ENCODE results near the gene UTF1. TPM values are rescaled to one million over a fixed set of nuclear protein-coding genes. Genes with fewer than 3 reads are reported as not detected.
"Not testable (repeated sequence)": the region's sequence is repeated elsewhere in the genome, so short reads cannot be mapped to it uniquely, and the experiment has no call there.

The UTF1 gene
- total RNA-seq, 1 donor from 2014 or later, result not detected

DNA sequence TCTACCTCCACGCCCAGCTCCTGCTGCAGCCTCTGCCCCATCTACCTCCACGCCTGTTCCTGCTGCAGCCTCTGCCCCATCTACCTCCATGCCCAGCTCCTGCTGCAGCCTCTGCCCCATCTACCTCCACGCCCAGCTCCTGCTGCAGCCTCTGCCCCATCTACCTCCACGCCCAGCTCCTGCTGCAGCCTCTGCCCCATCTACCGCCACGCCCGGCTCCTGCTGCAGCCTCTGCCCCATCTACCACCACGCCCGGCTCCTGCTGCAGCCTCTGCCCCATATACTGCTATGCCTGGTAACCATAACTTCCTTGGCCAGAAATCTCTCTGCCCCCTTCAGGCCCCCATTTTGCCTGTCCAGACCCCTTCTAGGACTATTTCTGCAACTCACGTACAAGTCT, 35.0 kb downstream of the UTF1 start:
- DNase-seq, result not testable (repeated sequence)

DNA sequence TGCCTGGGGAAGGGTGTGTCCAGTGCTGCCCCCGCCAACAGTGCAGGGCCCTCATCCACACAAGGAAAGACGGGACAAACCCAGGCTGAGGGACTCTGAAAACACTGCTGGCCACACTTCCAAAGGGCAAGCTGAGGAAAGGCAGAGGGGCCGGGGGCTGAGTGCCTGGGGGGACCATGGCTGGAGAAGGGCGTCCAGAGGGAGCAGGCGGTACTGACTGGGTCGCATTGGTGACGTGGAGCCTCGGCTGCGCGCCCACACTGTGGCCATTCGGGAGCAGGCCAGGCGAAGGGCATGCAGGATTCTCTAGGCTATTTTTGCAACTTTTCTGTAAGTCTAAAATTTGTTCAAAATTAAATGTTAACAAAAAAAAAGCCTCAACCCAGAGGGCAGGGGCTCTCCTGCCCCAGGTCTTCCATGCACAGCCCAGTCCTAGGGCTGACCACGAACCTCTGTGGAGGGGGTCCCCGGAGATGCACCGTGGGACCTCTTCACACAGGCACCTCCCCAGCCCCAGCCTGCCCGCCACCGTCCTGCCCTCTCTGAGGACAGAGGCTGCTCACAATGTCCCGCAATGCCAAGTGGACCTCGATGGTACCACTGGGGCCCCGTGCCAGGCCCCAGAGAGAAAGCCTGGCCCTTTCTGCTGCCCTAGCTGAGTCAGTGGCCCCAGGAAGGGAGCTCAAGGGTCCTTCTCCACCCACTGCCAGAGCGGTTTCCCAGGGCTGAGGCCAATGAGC, 36.2 kb downstream of the UTF1 start:
- DNase-seq, result no peak

DNA sequence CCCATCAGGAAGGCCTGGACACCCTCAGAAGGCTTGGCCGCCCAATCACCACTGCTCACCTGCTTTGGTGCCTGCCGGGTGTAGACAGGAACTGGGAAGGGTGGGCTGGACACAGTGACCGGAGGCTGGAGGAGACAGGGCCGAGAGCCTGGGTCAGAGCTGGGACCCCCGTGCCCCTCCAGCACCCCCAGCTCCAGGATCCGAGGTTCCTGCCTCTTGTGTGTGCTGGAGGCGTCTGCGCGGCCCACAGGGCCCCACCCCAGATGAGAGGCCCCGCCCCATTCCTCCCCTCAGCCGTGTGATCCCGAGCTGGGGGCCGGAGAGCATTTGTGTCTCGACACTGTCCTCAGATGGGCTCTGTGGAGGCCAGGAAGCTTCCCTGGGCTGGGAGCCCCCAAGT, 37.3 kb downstream of the UTF1 start:
- DNase-seq, result no peak

DNA sequence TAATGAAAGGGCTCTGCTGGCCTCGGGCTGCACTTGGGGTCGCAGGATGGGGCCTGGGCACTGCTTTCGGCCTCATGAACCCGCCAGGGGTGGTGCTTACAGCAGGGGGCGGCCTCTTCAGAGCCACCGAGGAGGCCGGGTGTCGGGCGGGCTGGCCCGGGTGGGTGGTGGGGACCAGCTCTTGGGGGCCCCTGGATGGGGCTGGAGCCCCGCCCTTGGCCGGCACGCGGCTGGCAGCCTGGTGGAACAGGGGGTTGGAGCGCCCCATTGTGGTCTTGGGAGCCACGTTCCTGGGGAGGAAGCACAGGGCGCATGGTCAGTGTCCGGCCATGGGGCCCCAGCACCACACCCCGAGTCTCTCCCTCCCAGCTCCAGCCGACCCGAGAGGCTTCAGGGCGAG, 37.8 kb downstream of the UTF1 start:
- DNase-seq, result no peak

DNA sequence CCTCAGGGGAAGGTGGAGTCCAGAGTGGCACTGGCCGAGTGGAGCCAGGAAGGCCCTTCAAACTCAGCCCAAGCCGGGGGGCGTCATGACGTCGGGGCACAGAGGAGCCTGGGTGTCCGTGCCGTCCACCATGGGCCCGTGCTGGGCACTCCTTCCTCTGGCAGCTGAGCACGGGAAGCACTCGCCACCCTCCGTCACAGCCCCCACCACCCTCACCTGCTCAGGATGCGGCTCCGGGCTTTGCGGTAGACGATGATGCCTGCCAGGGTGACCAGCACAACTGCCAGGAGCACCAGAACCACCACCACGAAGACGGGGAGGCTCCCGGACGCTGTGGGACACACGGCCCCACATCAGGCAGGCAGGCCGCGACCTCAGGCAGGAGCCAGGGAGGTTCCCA, 38.5 kb downstream of the UTF1 start:
- no peak for DNase-seq

DNA sequence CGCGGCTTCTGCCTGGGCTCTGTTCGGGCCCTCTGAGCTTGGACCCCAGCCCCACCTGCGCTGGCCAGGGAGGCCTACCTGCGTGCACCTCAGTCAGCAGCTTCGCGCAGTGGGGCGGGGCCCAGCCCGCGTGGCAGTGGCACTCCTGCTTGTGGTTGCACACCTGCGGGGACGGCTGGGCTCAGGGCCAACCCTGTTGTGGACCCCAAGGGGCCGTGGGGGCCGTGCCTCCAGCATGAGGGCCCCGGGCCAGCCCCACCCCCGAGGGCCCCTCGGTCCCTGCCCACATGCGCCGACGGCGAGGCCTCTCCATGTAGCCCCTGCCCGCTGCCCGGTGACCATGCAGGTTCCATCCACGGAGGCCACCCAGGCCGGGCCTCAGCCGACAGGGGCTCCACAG, 39.4 kb downstream of the UTF1 start:
- DNase-seq, result no peak

DNA sequence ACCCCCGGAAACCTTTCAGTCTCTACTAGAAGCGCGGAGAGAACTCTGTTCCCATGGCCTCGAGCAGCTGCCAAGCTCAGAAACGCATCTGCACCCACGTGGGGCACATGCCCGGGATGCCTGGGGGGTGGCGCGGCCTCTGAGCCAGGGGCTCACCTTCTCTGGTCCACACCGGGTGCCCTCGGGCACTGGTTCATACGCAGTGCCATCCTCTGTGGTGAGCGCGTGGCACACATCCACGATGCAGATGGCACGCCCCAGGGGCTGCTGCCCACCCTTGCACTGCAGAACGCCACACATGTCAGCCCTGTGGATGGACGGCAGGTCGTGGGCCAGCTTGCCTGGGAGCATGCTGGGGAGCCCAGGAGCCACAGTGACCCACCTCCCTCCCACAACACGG, 40.2 kb downstream of the UTF1 start:
- no peak for DNase-seq

DNA sequence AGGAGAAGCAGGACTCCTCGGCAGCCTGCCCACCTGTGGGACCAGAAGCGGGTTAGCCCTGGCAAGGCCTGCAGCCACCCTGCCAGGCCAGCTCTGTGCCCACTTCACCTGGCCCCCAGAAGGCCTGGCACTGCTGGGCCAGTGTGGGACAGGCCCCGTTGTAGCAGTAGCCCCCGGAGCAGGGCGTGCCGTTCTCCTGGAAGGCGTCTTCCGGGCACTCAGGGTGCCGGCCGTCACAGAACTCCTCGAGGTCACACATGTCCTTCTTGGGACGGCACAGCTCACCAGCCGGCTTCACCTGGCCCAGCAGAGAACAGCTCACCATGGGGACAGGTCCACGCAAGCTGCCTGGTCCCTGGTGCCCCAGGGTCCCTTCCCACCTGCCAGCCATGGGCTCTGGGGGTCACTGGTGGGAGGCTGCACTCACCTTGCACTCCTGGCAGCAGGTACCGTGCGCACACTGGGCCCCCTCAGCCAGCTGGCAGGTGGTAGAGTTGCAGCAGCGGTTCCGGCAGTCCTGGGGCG, 40.8 kb downstream of the UTF1 start:
- no peak for DNase-seq

DNA sequence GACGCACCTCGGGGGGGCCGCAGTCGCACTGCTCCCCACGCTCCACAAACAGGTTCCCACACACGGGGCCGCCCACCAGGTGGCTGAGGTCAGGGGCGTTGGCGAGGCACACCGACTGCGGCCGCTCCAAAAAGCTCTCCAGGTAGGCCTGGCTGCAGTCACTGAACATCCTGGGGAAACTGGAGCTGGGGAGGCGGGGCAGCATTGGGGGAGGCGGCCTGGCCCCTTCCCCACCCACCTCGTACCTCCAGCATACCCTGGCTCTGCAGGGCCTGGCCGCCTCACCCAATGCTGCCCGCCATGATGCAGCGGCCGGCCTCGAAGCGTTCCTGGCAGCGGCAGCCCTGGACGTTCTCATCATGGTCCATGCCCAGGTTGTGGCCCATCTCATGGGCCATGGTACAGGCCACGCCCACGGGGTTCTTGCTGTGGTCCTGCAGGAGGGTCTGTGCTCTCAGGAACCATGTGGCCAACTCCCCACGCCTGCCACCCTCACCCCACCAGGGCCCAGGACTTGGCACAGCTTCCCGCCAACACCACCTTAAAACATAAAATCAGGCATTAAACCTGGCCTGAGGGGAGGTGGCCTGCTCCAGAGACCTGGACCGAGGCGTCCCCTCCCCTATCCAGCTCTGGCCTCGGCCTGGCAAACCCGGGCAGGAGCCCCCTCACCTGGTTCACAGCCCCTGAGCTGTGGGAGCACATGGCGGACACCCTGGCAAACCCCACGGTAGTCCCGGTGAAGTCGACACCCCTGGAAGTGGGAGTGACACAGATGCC, 41.7 kb downstream of the UTF1 start:
- DNase-seq, result no peak

DNA sequence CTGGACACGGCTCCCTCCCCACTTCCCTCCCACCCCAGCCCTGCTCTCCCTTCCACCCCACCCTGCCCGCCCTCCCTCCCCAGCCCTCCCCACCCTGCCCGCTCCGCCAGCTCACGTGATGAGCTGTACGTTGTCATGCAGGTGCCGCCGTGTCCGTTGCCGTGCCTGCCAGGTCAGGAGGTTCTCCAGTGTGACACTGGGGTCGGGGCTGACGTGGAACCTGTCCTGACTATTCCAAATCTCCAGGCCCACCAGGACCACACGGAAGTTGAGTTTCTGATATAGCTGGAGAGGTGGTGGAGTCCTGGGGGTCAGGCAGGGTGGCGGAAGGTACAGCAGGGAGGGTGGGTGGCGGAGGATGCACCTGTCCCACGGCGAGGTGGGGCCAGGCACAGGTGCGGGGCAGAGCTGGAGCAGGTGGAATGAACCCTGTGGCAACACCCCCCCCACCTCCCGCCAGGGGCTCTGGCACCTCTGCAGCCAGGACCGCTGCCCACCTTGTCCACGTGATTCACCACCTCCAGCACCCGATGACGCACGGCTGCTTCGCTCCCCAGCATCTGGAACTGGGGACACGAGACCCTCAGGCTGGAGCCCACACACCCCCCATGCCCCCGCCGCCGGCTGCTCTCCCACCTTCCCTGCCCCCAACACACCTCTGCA, 42.4 kb downstream of the UTF1 start:
- no peak for DNase-seq

DNA sequence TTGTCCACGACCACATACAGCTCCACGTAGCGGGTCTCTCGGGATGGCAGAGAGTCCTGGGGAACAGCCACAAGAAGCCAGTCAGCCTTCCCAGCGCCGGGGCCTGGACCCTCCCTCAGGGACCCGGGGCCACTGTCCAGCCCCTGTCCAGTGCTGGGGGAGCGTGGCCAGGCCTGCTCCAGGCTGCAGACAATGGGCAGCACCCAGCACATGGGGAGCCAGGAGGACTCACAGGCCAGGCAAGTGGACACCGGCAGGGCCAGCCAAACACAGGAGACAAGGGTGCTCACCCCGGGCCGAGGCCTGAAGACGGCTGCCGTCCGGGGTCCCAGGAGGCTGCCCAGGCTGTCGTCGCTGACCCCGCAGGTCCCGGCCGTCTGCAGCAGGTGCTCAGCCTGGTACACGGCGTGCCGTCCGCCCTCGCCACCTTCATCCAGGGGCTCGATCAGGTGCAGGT, 43.0 kb downstream of the UTF1 start:
- no peak for DNase-seq

DNA sequence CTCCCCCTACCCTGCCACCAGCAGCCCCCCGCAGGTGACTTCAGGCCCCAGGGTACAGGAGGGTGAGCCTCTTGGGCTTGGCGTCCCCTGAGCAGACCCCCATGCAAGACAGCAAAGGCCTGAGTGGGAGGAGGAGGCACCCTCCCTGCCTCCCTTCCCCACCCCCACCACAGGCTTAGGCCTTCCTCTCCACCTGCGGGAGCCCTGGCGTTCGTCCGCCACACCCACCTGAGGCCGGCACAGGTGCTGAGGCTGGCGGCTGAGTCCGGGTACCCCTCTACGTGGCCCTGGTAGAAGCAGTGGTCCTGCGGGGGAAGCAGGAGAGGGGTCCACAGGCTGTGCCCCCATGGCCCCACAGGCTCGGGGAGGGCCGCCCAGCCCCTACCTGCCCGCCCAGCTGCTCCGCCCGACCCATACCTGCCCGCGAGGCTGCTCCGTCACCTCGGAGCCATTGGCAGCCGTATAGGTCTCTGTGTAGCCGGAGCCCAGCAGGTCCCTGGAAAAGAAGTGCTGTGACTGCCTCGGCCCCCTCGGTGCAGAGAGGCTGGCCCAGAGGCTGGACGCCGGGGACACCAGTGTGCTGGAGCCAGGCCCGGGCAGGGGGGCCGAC, 43.6 kb downstream of the UTF1 start:
- DNase-seq, result no peak

DNA sequence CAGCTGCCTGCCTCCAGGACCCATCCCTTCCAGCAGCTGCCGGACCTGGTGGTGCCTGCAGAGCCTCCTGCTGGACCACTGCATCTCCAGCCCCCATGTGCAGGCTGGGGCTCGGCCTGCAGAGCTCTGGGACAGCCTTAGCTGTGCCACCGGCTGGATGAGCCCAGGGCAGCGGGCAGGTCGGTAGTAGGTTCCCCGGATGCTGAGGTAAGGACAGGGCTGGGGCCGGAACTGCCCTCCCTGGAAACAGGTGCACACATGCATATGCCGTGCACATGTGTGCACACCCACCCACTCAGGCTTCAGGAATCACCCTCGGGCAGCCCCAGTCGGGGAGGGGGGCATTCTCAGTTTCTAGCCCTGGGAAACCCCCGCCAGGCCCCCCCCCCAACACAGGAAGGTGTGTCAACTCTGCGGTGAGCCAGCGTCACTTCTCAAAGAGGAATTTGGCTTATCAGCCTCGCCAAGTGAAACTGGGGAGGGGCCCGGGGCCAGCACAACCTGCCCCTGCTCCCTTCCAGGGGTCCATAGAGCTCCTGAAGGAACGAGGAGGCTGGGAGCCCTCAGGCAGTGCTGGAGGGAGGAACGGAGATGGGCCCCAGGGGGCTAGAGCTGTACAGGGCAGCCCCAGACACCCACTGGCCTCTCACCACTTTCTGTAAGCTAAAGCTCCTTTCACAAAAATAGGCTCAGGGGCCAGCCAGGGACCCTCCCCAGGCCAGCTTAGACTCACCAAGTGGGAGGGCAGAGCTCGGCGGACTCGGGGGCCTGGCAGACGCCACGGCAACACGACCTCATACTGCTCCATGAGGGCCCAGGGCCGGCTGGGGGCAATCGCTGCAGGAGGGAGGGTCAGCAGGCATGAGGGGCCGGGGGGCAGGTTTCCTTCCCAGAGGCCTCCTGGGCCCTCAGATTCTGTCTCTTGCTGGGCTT, 45.0 kb downstream of the UTF1 start:
- no peak for DNase-seq

DNA sequence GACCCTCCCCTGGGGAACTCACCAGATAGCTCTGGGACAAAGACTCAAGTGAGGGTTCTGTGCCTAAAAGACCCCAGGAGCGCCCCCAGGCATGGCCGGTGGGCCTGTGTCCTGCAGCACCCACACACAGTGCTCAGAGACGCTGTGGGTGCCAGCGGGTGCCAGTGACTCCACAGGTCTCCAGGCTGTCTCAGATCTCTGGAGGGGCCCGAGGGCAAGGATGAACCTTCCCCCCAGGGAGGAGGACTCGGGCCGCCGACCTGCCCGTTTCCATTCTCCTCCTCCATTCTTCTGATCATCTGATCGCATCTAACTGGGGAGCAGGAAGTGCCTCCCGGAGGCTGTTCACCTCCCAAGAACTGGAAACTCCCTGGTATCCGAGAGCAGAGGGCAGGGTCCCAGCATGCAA, 45.7 kb downstream of the UTF1 start:
- DNase-seq, result no peak

DNA sequence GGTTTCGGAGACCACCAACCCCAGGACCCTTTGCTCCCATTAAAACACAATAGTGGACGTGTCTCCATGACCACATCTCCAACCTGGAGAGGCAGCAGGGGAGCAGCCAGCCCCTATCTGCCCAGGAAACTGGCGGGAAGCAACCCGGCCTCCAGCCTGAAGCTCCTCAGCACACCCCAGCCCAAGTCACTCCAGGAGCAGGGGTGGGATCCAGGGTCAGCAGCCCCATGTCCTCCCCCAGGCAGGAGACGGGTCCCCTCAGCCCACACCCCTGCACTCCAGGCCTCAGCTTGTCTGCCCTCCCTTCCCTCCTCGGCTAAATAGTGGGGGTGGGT, 46.0 kb downstream of the UTF1 start:
- DNase-seq, result no peak

DNA sequence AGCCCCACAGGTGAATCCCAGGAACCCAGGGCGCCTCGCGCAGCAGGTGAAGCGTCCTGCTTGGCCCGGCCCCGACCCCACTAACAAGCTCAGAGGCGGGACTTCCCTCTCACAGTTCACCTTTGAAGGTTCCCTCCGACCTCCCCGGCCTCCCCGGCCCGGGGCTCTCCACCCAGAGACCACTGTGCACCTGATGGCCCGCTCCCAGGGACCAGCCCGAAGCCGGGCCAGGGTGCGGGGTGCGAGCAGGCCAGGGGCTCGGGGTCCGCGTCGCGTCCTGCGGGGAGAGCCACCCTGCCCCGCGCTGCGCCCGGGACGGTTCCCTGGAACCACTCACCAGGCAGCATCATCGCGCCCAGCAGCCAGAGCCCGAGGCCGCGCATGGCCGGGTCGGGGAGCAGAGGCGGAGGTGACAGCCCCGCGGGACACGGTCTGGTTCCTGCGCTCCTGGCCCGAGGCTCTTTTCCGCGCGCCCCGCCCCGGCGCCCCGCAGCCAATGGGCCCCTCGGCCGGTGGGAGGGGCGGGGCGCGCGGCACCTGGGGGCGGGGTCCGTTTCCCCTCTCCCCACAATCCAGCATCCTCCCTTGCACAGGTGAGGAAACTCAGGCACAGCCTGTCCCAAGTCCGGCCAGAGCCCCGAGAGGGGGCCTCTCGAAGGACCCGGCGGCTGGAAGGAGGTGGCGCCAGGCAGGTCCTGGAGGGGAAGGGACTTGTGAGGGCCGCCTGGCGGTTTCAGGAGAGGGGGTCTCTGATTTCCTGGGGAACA, 46.6 kb downstream of the UTF1 start, which contains the start of gene ADAM8:
ADAM8 (minus strand) TSS at position 434 of the 767 bp plus-strand sequence; CDS start at position 383, 51 bp downstream.
- DNase-seq, result no peak

DNA sequence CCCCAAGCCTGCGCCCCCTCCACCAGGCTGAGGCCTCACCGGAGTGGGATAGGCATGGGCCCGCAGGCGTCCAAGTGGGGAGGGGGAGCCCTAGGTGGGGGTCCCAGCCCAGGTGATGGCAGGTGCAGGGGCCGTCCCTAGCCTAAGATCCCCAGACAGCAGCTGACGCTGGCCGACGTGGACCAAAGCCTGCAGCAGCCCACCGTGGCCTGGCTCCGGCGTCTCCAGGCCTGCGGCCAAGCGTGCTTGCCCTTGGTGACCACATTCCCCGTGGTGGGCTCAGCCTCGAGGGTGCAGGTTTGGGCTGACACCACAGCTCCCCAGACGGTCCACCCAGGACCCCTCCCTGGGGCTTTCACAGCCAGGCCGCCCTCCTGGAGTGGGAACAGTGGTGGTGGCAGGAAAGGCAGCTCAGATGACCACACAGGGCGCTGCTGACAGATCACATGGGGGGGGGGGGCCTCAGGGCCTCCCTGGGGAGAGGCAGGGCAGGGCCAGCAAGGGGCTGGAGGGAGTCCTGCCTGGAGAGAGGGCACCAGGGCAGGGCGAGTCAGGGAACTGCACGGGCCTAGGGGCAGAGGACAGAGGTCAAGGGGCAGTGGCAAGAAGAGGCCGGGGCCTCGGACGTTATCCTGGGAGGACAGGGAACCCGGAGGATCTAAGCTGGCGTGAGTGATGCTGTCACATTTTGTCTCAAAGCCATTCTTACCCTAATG, 47.4 kb downstream of the UTF1 start:
- DNase-seq, result no peak

DNA sequence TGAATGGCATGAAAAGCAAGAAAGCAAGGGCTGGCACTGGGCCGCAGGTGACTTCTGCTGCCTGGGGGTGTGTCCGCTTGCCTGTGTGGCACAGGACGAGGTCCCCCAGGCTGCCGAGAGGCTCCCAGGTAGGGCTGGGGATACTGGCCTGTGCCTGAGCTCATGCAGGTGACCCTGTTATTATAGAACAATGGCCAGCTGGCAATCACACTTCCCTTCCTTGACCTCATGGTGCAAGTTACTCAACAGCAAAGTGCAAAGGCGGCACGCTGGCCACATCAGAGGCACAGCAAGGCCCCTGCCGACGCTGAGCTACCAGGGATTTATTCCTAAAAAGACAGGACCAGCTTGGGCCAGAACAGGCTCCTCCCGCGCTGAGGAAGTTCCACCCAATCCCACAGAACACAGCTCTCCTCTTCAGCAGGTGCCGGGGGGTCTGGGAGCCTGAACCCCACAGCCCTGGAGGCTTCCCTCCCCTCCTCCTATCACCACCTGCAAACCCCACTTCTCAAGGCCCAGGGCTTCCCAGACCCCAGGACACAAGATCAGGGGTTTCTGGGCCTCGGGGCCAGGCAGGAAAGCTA, 48.1 kb downstream of the UTF1 start:
- DNase-seq, result no peak

DNA sequence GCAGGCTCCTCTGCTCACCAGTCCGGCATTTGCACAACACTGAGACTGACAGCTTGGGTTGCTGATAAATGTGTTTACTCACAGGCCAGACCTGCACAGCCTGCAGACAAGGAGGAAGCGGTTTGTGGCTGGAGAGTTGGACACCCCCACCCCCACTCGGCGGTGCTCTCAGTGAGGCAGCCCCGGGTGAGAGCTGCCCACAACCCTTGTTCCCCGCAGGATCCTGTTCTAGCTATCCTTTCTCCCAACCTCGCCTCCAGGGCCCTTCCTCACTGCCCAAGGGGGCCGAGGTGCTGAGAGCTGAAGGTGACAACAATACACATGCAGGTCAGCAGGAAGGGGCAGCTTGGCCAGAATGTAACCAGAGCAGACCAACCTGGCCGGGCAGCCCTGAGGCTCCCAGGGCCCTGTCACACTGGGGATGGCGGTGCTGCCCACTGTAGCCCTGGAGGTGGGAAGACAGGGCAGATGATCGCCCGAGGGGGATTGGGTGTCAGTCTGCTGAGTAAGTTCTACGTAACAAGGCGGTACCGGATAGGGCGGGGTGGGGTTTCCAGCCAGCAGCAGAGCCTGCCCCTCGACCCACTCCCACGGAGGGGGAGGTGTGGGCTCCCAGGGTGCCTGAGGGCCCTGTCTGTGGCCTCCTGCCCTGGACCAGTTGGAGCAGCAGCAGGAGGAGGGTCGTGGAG, 48.7 kb downstream of the UTF1 start:
- DNase-seq, result no peak

Measured in occipital lobe (tissue), 2 donors.